H1 (cell line): Measurements from ENCODE around the gene COL4A3. TPM values are rescaled to one million over a fixed set of nuclear protein-coding genes. Genes with fewer than 3 reads are reported as not detected.

Source experiments
- CTCF ChIA-PET: fragments of 300-600 bp; sonication (Branson Sonifier 250); formaldehyde crosslinking; loops from one replicate; lab custom pipeline; 2021; ENCODE audit not compliant: partially characterized antibody; lab: Charles Lee
- POLR2A ChIA-PET: fragments of 300-600 bp; sonication (Branson Sonifier 250); formaldehyde crosslinking; loops from one replicate; lab custom pipeline; 2021; ENCODE audit warnings: inconsistent platforms; ENCODE audit not compliant: partially characterized antibody; lab: Charles Lee
- DNase-seq, 2 experiments: peaks; one replicate each; pipeline versions ENCODE4 v3.0.0 to v3.0.0-alpha.2; 2010 to 2022; ENCODE audit warnings: low spot score in 2 of 2, low read depth in 1 of 2, mixed read lengths in 1 of 2
- FAIRE-seq: peaks from 2 replicates; lab custom pipeline; 2011; peaks lifted over from hg19 to GRCh38; lab: Jason Lieb, UNC
- H2AFZ ChIP-seq: 2 replicates; pipeline ENCODE4 v1.8.1; 2012; ENCODE audit warnings: low read length, inconsistent platforms
- H2AK5ac ChIP-seq: 2 replicates; pipeline ENCODE4 v1.6.1; 2013; ENCODE audit warnings: low read depth, low read length
- H2BK120ac ChIP-seq: replicated peaks from 2 replicates; pipeline ENCODE3; 2013; ENCODE audit warnings: low read depth, low read length, inconsistent platforms
- H2BK12ac ChIP-seq: 2 replicates; pipeline ENCODE4 v1.6.1; 2013; ENCODE audit warnings: low read depth, low read length
- H2BK15ac ChIP-seq: 2 replicates; pipeline ENCODE4 v1.6.1; 2013; ENCODE audit warnings: low read length
- H2BK20ac ChIP-seq: 2 replicates; pipeline ENCODE4 v1.6.1; 2013; ENCODE audit warnings: low read length
- H2BK5ac ChIP-seq: 2 replicates; pipeline ENCODE4 v1.6.1; 2013; ENCODE audit warnings: low read depth, low read length
- H3K14ac ChIP-seq: 2 replicates; pipeline ENCODE4 v1.6.1; 2013; ENCODE audit warnings: inconsistent platforms; ENCODE audit not compliant: insufficient read length
- H3K18ac ChIP-seq: 2 replicates; pipeline ENCODE4 v1.6.1; 2013; ENCODE audit warnings: low read length; ENCODE audit errors: extremely low read depth
- H3K23ac ChIP-seq: 2 replicates; pipeline ENCODE4 v1.6.1; 2013; ENCODE audit warnings: inconsistent platforms; ENCODE audit not compliant: insufficient read length
- H3K23me2 ChIP-seq: 2 replicates; pipeline ENCODE4 v1.6.1; 2013; ENCODE audit warnings: low read depth, low read length
- H3K27ac ChIP-seq: 2 replicates; pipeline ENCODE4 v1.6.1; 2011; ENCODE audit warnings: low read depth, low read length, inconsistent platforms
- H3K27me3 ChIP-seq, 4 experiments: replicated peaks in 1 of 4; 1 replicate in 1 of 4; 2 replicates in 3 of 4; pipeline versions ENCODE4 v1.6.1 to v1.8.1; 2011 to 2013; ENCODE audit warnings: low read length in 3 of 4, mild to moderate bottlenecking in 3 of 4, inconsistent platforms in 2 of 4, mixed read lengths in 2 of 4, moderate library complexity in 1 of 4; ENCODE audit not compliant: control insufficient read depth in 3 of 4, insufficient read depth in 3 of 4; ENCODE audit errors: extremely low read depth in 1 of 4
- H3K36me3 ChIP-seq, 4 experiments: 2 replicates each; pipeline versions ENCODE4 v1.6.1 to v1.8.1; 2011 to 2013; ENCODE audit warnings: mild to moderate bottlenecking in 4 of 4, low read length in 3 of 4, moderate library complexity in 2 of 4, control low read depth in 1 of 4, inconsistent platforms in 1 of 4; ENCODE audit not compliant: insufficient read depth in 4 of 4, control insufficient read depth in 2 of 4
- H3K4ac ChIP-seq: replicated peaks from 2 replicates; pipeline ENCODE3; 2013; ENCODE audit warnings: low read length, low read depth, mixed read lengths, inconsistent platforms; ENCODE audit not compliant: insufficient read length
- H3K4me1 ChIP-seq, 4 experiments: replicated peaks in 1 of 4; 1 replicate in 1 of 4; 2 replicates in 3 of 4; pipeline versions ENCODE4 v1.6.1 to v1.8.1; 2011 to 2013; ENCODE audit warnings: low read length in 3 of 4, inconsistent platforms in 2 of 4, mixed read lengths in 1 of 4; ENCODE audit not compliant: insufficient read depth in 4 of 4, control insufficient read depth in 3 of 4
- H3K4me2 ChIP-seq, 2 experiments: 2 replicates each; pipeline versions ENCODE4 v1.6.1 to v1.8.1; 2011 to 2013; ENCODE audit warnings: low read depth in 2 of 2, low read length in 2 of 2, control low read depth in 1 of 2, inconsistent platforms in 1 of 2, mild to moderate bottlenecking in 1 of 2; ENCODE audit not compliant: insufficient read depth in 1 of 2
- H3K4me3 ChIP-seq, 4 experiments: fragments of 200-600, 300-600 bp in 1 of 4; sonication (generic), shearing (Covaris generic), sonication (Bioruptor Twin) in 1 of 4; 2 replicates each; pipeline versions ENCODE4 v1.5.1 to v1.8.1; 2011 to 2016; ENCODE audit warnings: low read length in 4 of 4, low read depth in 3 of 4, control low read depth in 2 of 4, inconsistent platforms in 2 of 4, mild to moderate bottlenecking in 2 of 4, mixed read lengths in 1 of 4, moderate library complexity in 1 of 4; ENCODE audit not compliant: insufficient read depth in 2 of 4; ENCODE audit errors: extremely low read depth in 1 of 4
- H3K56ac ChIP-seq: replicated peaks from 2 replicates; pipeline ENCODE3; 2013; ENCODE audit warnings: low read depth, mild to moderate bottlenecking, mixed read lengths, low read length, inconsistent platforms; ENCODE audit not compliant: insufficient read length
- H3K79me1 ChIP-seq: 2 replicates; pipeline ENCODE4 v1.6.1; 2013; ENCODE audit warnings: low read depth, low read length, control low read depth
- H3K79me2 ChIP-seq, 2 experiments: 2 replicates each; pipeline versions ENCODE4 v1.6.1 to v1.8.1; 2012 to 2013; ENCODE audit warnings: low read length in 2 of 2, mild to moderate bottlenecking in 2 of 2, inconsistent platforms in 1 of 2; ENCODE audit not compliant: insufficient read depth in 2 of 2, control insufficient read depth in 1 of 2
- H3K9ac ChIP-seq, 4 experiments: replicated peaks in 1 of 4; 1 replicate in 1 of 4; 2 replicates in 3 of 4; pipeline versions ENCODE4 v1.6.1 to v1.8.1; 2011 to 2013; ENCODE audit warnings: low read depth in 3 of 4, low read length in 3 of 4, control low read depth in 2 of 4, mild to moderate bottlenecking in 2 of 4, moderate library complexity in 2 of 4, inconsistent platforms in 1 of 4; ENCODE audit errors: extremely low read depth in 1 of 4
- H3K9me3 ChIP-seq, 2 experiments: 2 replicates each; pipeline versions ENCODE4 v1.6.1 to v1.8.1; 2012 to 2013; ENCODE audit warnings: mild to moderate bottlenecking in 2 of 2, moderate library complexity in 2 of 2, control low read depth in 1 of 2, inconsistent platforms in 1 of 2, low read depth in 1 of 2, low read length in 1 of 2, mixed read lengths in 1 of 2; ENCODE audit not compliant: insufficient read depth in 2 of 2
- H4K20me1 ChIP-seq, 2 experiments: replicated peaks in 1 of 2; 2 replicates each; pipeline versions ENCODE3 to v1.8.1; 2011 to 2013; ENCODE audit warnings: inconsistent platforms in 2 of 2, low read length in 2 of 2, mild to moderate bottlenecking in 1 of 2; ENCODE audit not compliant: insufficient read depth in 2 of 2, control insufficient read depth in 1 of 2
- H4K5ac ChIP-seq: 2 replicates; pipeline ENCODE4 v1.6.1; 2013; ENCODE audit warnings: low read length, low read depth, mixed read lengths, inconsistent platforms; ENCODE audit not compliant: insufficient read length
- H4K8ac ChIP-seq: 2 replicates; pipeline ENCODE4 v1.8.0; 2013; ENCODE audit warnings: mild to moderate bottlenecking, moderate library complexity, low read length, inconsistent platforms; ENCODE audit not compliant: insufficient read depth; ENCODE audit errors: extremely low read depth
- H4K91ac ChIP-seq: replicated peaks from 2 replicates; pipeline ENCODE3; 2013; ENCODE audit warnings: low read length, mixed read lengths, inconsistent platforms; ENCODE audit not compliant: insufficient read length
- CHD2 ChIP-seq: IDR thresholded peaks from 2 replicates; pipeline ENCODE4 v1.6.1; 2012; ENCODE audit warnings: low read length, improper control_type of control experiment
- SRF ChIP-seq: IDR thresholded peaks from 2 replicates; pipeline ENCODE4 v1.6.1; 2011; ENCODE audit warnings: mild to moderate bottlenecking, low read depth, low read length, moderate library complexity
- WGBS, 2 experiments: shearing (Covaris generic) in 1 of 2; methylation state at CpG; one replicate each; pipeline versions ENCODE4 v1.1.6 to v1.1.7; 2013 to 2015; ENCODE audit warnings: low lambda C conversion rate in 2 of 2, mixed read lengths in 2 of 2, inconsistent platforms in 1 of 2, low coverage in 1 of 2, missing lambda C conversion rate in 1 of 2; ENCODE audit not compliant: insufficient replicate concordance in 2 of 2, insufficient coverage in 1 of 2, insufficient read length in 1 of 2; ENCODE audit errors: extremely low coverage in 1 of 2, missing lambda C conversion rate in 1 of 2; 5-methylcytosine and 5-hydroxymethylcytosine counted together
- polyA plus RNA-seq, 7 experiments: library from polyadenylated mRNA; depleted of rRNA in 3 of 7; stranded (reverse) in 5 of 7; unstranded in 2 of 7; fragments of >200 nt in 5 of 7; fragments of 200-250 nt in 2 of 7; gene quantifications; 1 replicate in 5 of 7; 2 replicates in 1 of 7; 4 replicates in 1 of 7; pipeline versions ENCODE4 v1.2.1 to v1.2.3, GENCODE V29; 2011 to 2013; ENCODE audit warnings: missing spikeins in 2 of 7, mixed read lengths in 2 of 7
- total RNA-seq: library from RNA; stranded (reverse); fragmentation: NEBNext Ultra II Directional; extraction: Animal tissue kit (Norgen Biotek cat#: 25700); gene quantifications from 2 replicates; pipeline ENCODE4 v1.2.1, GENCODE V29; 2021
- TF ChIP-seq, protein P1 (sequence below): IDR thresholded peaks from 2 replicates; pipeline ENCODE4 v1.6.1; 2012; ENCODE audit warnings: low read length, inconsistent platforms

Gene COL4A3
- total and polyA plus RNA-seq, 2 of the 8 experiments (the other 6 are each of a cell fraction or from before 2014, with no cell fraction given): 0.12 to 0.17 TPM

DNA sequence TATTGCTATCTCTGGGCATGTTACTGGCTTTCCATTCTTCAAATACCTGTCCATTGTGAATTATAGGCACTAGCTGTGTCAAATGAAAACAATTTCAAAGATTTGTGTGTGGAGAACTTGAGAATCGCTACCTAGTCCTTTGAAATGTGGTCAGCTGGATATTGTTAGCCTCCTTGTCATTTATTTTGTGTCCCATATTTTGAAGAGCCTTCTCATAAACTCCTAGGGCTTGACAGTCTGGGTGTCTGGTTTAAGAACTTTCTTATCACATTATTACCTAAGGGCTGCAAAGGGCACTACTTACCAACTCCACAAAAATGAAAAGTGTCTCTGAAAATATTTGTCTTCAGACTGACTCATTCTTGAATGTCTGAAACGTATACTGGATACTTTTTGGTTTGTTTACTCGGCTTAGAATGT is 50.2 kb downstream of the COL4A3 start:
- CTCF ChIA-PET: interaction anchor here (0.6 kb wide), 1 partner anchor 38 kb away, joined by 7 read pairs; no protein-coding TSS in a partner anchor
- Histone ChIP-seq H2AK5ac (no peak overlapping the region), H3K36me3 (no peaks in the 10 kb centered on the region), H3K79me1 (no peaks in the 10 kb centered on the region), H3K79me2 (no peaks in the 10 kb centered on the region), H2BK5ac (no peak overlapping the region), H4K5ac (no peak overlapping the region), H3K4me2 (no peak overlapping the region), H2BK12ac (no peak overlapping the region), H3K4me3 (no peak overlapping the region), H3K56ac (no peak overlapping the region), H3K4ac (no peak overlapping the region), H3K23me2 (no peaks in the 10 kb centered on the region), H3K14ac (no peak overlapping the region), H3K9ac (no peak overlapping the region), H3K23ac (no peak overlapping the region), H2AFZ (no peak overlapping the region), H4K91ac (no peak overlapping the region), H3K9me3 (no peaks in the 10 kb centered on the region), H3K27me3 (peaks cover 0 to 6% (median 3%) of the 10 kb centered on the region in 4 experiments; a peak in 3 of 7 replicates), H3K27ac (no peak overlapping the region), H2BK120ac (no peak overlapping the region), H2BK20ac (no peak overlapping the region), H4K8ac (no peak overlapping the region), H3K18ac (no peak overlapping the region), H2BK15ac (no peak overlapping the region), H4K20me1 (no peaks in the 10 kb centered on the region), H3K4me1 (no peaks in the 10 kb centered on the region)
- TF ChIP-seq, protein P1, sequence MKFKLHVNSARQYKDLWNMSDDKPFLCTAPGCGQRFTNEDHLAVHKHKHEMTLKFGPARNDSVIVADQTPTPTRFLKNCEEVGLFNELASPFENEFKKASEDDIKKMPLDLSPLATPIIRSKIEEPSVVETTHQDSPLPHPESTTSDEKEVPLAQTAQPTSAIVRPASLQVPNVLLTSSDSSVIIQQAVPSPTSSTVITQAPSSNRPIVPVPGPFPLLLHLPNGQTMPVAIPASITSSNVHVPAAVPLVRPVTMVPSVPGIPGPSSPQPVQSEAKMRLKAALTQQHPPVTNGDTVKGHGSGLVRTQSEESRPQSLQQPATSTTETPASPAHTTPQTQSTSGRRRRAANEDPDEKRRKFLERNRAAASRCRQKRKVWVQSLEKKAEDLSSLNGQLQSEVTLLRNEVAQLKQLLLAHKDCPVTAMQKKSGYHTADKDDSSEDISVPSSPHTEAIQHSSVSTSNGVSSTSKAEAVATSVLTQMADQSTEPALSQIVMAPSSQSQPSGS: no peak
- no peak for TF ChIP-seq SRF
- no peak for TF ChIP-seq CHD2
- POLR2A ChIA-PET: no interaction called here
- DNase-seq: no peak
- FAIRE-seq: no peak
- 86% methylated on average over 3 of the region's 3 CpGs; no CpG with 5 or more reads in 1 of the 2 experiments for WGBS, 2 experiments
